ENCODE measurements around the gene VASN. TPM values are rescaled to one million over a fixed set of nuclear protein-coding genes. Genes with fewer than 3 reads are reported as not detected.

The VASN gene
- total and polyA plus RNA-seq, 10 of the 15 experiments (the other 5 are each of a cell fraction or from before 2014, with no cell fraction given): 0.02 to 0.19 (median 0.14) TPM; not detected in 6

DNA sequence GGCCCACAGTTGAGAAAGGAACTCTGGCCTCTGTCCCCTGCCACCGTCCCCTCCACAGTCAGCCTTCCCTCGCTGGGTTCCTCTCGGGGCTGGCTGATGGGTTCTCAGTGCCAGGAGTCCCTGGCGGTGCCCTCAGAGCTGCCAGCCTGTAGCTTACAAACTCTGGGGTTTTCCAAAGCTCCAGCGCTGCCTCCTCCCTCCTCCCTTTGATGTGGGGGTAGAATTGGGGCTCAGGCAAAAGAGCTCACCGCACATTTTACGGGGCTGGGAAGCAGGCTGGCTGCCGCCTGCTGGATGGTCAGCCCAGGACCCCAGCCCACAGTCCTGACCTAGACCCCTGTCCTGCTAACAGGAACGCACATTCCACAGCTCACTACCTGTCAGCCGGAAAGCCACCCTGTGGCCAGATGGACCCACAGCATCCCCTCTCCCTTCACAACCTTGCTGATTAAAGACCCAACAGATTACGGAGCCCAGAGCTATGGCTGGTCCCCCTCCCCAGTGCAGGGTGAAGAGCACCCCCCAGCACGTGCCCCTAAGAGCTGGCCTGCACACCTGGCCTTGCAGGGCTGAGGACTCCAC, 6.0 kb downstream of the VASN start (continued):
- TF ChIP-seq HCFC1 (IDR thresholded peaks at IDR 0.05; ENCODE audit: low read length) (no peak), BACH1 (IDR thresholded peaks at IDR 0.05; ENCODE audit: borderline replicate concordance) (no peak)
- TF ChIP-seq, protein P1, sequence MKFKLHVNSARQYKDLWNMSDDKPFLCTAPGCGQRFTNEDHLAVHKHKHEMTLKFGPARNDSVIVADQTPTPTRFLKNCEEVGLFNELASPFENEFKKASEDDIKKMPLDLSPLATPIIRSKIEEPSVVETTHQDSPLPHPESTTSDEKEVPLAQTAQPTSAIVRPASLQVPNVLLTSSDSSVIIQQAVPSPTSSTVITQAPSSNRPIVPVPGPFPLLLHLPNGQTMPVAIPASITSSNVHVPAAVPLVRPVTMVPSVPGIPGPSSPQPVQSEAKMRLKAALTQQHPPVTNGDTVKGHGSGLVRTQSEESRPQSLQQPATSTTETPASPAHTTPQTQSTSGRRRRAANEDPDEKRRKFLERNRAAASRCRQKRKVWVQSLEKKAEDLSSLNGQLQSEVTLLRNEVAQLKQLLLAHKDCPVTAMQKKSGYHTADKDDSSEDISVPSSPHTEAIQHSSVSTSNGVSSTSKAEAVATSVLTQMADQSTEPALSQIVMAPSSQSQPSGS (IDR thresholded peaks at IDR 0.05; ENCODE audit: low read length): no peak

- Histone ChIP-seq H3K9ac (ENCODE audit: control insufficient read depth, insufficient read depth, low read length) (no peak overlapping the region), H3K79me2 (ENCODE audit: control insufficient read depth, insufficient read depth, low read length) (no peaks in the 10 kb centered on the region), H3K4me1 (ENCODE audit: control insufficient read depth, insufficient read depth, low read length) (no peaks in the 10 kb centered on the region), H3K27ac (ENCODE audit: control insufficient read depth, insufficient read depth) (no peak overlapping the region), H3K36me3 (ENCODE audit: control insufficient read depth in 2 of 2, insufficient read depth in 2 of 2, low read length in 1 of 2) (peaks cover 0 to 2% of the 10 kb centered on the region in 2 experiments; a peak in 1 of 4 replicates), H3K4me2 (ENCODE audit: control insufficient read depth, insufficient read depth) (no peak overlapping the region), H3K27me3 (replicated peaks in 1 of 2; ENCODE audit: control insufficient read depth in 2 of 2, insufficient read depth in 2 of 2, low read length in 1 of 2) (no peaks in the 10 kb centered on the region), H3K4me3 (no peak overlapping the region), H2AFZ (ENCODE audit: control insufficient read depth, low read depth, low read length) (no peak overlapping the region), H4K20me1 (ENCODE audit: control insufficient read depth, insufficient read depth) (no peaks in the 10 kb centered on the region), H3K9me3 (replicated peaks; ENCODE audit: control insufficient read depth, insufficient read depth, low read length) (no peaks in the 10 kb centered on the region)
- in situ Hi-C loops (cut with MboI) (no loop called here), intact Hi-C loops (cut with micrococcal nuclease; ENCODE audit: unreplicated experiment) (no loop called here)
- TF ChIP-seq ZZZ3 (IDR thresholded peaks at IDR 0.05; ENCODE audit: control insufficient read depth, insufficient read length, low read depth) (no peak), MTA2 (IDR thresholded peaks at IDR 0.05; ENCODE audit: low read depth) (no peak), SUPT20H (IDR thresholded peaks at IDR 0.05; ENCODE audit: borderline replicate concordance, control insufficient read depth, low read depth, low read length) (no peak), TCF7 (IDR thresholded peaks at IDR 0.05; ENCODE audit: borderline replicate concordance) (no peak), GATAD2B (conservative IDR thresholded peaks at IDR 0.05; ENCODE audit: low read depth) (no peak), HDAC6 (IDR thresholded peaks at IDR 0.05; ENCODE audit: unreplicated experiment) (no peak), NBN (IDR thresholded peaks at IDR 0.05) (no peak), HDAC2 (IDR thresholded peaks at IDR 0.05) (no peak), ATF7 (IDR thresholded peaks at IDR 0.05; ENCODE audit: low read depth) (no peak), SREBF2 (IDR thresholded peaks at IDR 0.05; ENCODE audit: low read length) (no peak), CEBPZ (IDR thresholded peaks at IDR 0.05; ENCODE audit: low read depth, low read length) (no peak), MEF2A (IDR thresholded peaks at IDR 0.05; ENCODE audit: insufficient read depth, low read depth, low read length) (no peak), NRF1 (conservative IDR thresholded peaks at IDR 0.05; ENCODE audit: low read depth, low read length) (no peak), CHD1 (IDR thresholded peaks at IDR 0.05; ENCODE audit: low read depth, low read length) (no peak)
- TF ChIP-seq, protein P2, sequence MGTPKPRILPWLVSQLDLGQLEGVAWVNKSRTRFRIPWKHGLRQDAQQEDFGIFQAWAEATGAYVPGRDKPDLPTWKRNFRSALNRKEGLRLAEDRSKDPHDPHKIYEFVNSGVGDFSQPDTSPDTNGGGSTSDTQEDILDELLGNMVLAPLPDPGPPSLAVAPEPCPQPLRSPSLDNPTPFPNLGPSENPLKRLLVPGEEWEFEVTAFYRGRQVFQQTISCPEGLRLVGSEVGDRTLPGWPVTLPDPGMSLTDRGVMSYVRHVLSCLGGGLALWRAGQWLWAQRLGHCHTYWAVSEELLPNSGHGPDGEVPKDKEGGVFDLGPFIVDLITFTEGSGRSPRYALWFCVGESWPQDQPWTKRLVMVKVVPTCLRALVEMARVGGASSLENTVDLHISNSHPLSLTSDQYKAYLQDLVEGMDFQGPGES (IDR thresholded peaks at IDR 0.05): no peak
- ChIA-PET SMC1A (ENCODE audit: uncharacterized antibody, unreplicated experiment) (no interaction called here), POLR2A (no interaction called here), CTCF (no interaction called here), RAD21 (ENCODE audit: unreplicated experiment) (interaction anchor here (0.8 kb wide), 1 partner anchor 24 kb away, joined by 3 read pairs; no protein-coding TSS in a partner anchor)
- BruUV-seq (replicated peaks): no TSS peak
- 88% methylated on average over 15 of the region's 15 CpGs for WGBS (ENCODE audit: insufficient coverage, insufficient replicate concordance, low lambda C conversion rate, missing lambda C conversion rate)
- no peak for ATAC-seq
- DNase-seq (ENCODE audit: low read depth, low spot score): no peak
- FAIRE-seq: no peak
Measured at GRCh38 chr16:4378161-4378666, 6.6 kb downstream of the VASN start.

Data from GM12878 (cell line).